HepG2 (cell line): ENCODE measurements around the gene NME7. TPM values are rescaled to one million over a fixed set of nuclear protein-coding genes. Genes with fewer than 3 reads are reported as not detected.

Experiments used
- ATAC-seq: fragments of 200-7000 bp; cut with Tn5 transposase; 3 replicates; pipeline ENCODE4 v1.9.1; 2020; ENCODE audit warnings: mild to moderate bottlenecking, moderate library complexity
- BruUV-seq: library from RNA; stranded (reverse); fragments of 400-500 nt; replicated peaks from 2 replicates; lab custom pipeline; 2021; lab: Mats Ljungman, UMichigan
- CTCF ChIA-PET: fragments of 300-600 bp; formaldehyde crosslinking; extraction: SDS; loops from one replicate; lab custom pipeline; 2021; ENCODE audit warnings: low total read pairs, inconsistent platforms, low intra/inter-chr PET ratio; lab: Yijun Ruan, JAX
- POLR2A ChIA-PET: fragments of 350-600 bp; sonication (Branson Sonifier 250); formaldehyde crosslinking; loops from one replicate; lab custom pipeline; 2020; ENCODE audit warnings: antibody characterized with exemption, inconsistent platforms; lab: Yijun Ruan, JAX
- DNase-seq: peaks from one replicate; pipeline ENCODE4 v3.0.0-alpha.2; 2015; ENCODE audit warnings: low spot score
- FAIRE-seq: peaks from 3 replicates; lab custom pipeline; 2011; peaks lifted over from hg19 to GRCh38; lab: Jason Lieb, UNC
- H2AFZ ChIP-seq: one replicate; pipeline ENCODE4 v1.6.1; 2011; ENCODE audit warnings: low read length, inconsistent platforms
- H3K27ac ChIP-seq: fragments of 300-600 bp; 3 replicates; pipeline ENCODE4 v1.8.0; 2011; ENCODE audit warnings: mixed run types, mild to moderate bottlenecking, mixed read lengths, low read length, inconsistent platforms; ENCODE audit not compliant: insufficient read depth; ENCODE audit errors: extremely low read length
- H3K27me3 ChIP-seq, 2 experiments: fragments of 200-600 bp in 1 of 2; 2 replicates in 1 of 2; 3 replicates in 1 of 2; pipeline versions ENCODE4 v1.6.0 to v1.8.0; 2011; ENCODE audit warnings: low read length in 2 of 2, mild to moderate bottlenecking in 2 of 2, moderate library complexity in 2 of 2, inconsistent platforms in 1 of 2; ENCODE audit not compliant: insufficient read depth in 2 of 2, control insufficient read depth in 1 of 2
- H3K36me3 ChIP-seq, 2 experiments: fragments of 200-600 bp in 1 of 2; replicated peaks in 1 of 2; 2 replicates in 1 of 2; 3 replicates in 1 of 2; pipeline versions ENCODE4 v1.5.1 to v1.8.0; 2011; ENCODE audit warnings: low read length in 2 of 2, inconsistent platforms in 1 of 2; ENCODE audit not compliant: insufficient read depth in 2 of 2, control insufficient read depth in 1 of 2
- H3K4me1 ChIP-seq: 2 replicates; pipeline ENCODE4 v1.5.1; 2012; ENCODE audit warnings: low read length, inconsistent platforms; ENCODE audit not compliant: insufficient read depth
- H3K4me2 ChIP-seq: 2 replicates; pipeline ENCODE4 v1.6.0; 2011; ENCODE audit warnings: low read depth, low read length, inconsistent platforms
- H3K4me3 ChIP-seq, 3 experiments: fragments of 200-600 bp in 1 of 3; sonication (generic), shearing (Covaris generic) in 1 of 3; replicated peaks in 1 of 3; 2 replicates each; pipeline ENCODE4 v1.5.1; 2011 to 2016; ENCODE audit warnings: low read length in 3 of 3, inconsistent platforms in 2 of 3, low read depth in 2 of 3, mild to moderate bottlenecking in 2 of 3, control low read depth in 1 of 3, mixed read lengths in 1 of 3; ENCODE audit not compliant: insufficient read depth in 1 of 3
- H3K79me2 ChIP-seq: one replicate; pipeline ENCODE4 v1.6.1; 2011; ENCODE audit warnings: low read length, inconsistent platforms; ENCODE audit not compliant: insufficient read depth
- H3K9ac ChIP-seq: 2 replicates; pipeline ENCODE4 v1.6.0; 2011; ENCODE audit warnings: mild to moderate bottlenecking, low read depth, low read length, inconsistent platforms; ENCODE audit not compliant: insufficient read depth
- H3K9me3 ChIP-seq: 2 replicates; pipeline ENCODE4 v1.5.1; 2012; ENCODE audit warnings: mild to moderate bottlenecking, low read length
- H4K20me1 ChIP-seq: 2 replicates; pipeline ENCODE4 v1.6.0; 2011; ENCODE audit warnings: inconsistent platforms, mild to moderate bottlenecking, low read length, moderate library complexity; ENCODE audit not compliant: insufficient read depth
- CTCF ChIP-seq: sonication (generic); formaldehyde crosslinking; IDR thresholded peaks from 2 replicates; pipeline ENCODE4 v1.5.0; 2020; ENCODE audit warnings: mild to moderate bottlenecking, missing genetic modification reagents, moderate library complexity
- EP300 ChIP-seq, 3 experiments: sonication (generic) in 1 of 3; formaldehyde crosslinking in 1 of 3; IDR thresholded peaks; 2 replicates each; pipeline versions ENCODE4 v1.5.1 to v1.6.1; 2011 to 2020; ENCODE audit warnings: low read depth in 2 of 3, low read length in 2 of 3, borderline replicate concordance in 1 of 3, improper control_type of control experiment in 1 of 3, mild to moderate bottlenecking in 1 of 3, missing genetic modification reagents in 1 of 3, moderate library complexity in 1 of 3
- HBP1 ChIP-seq: IDR thresholded peaks from 2 replicates; pipeline ENCODE4 v1.6.1; 2016; ENCODE audit warnings: low read depth, control low read depth
- NONO ChIP-seq, 2 experiments: fragments of 450-650 bp in 1 of 2; sonication (generic) in 1 of 2; formaldehyde crosslinking in 1 of 2; IDR thresholded peaks in 1 of 2; conservative IDR thresholded peaks in 1 of 2; 2 replicates each; pipeline versions ENCODE4 v1.6.1 to v1.8.0; 2017 to 2022; ENCODE audit warnings: mild to moderate bottlenecking in 1 of 2, missing genetic modification reagents in 1 of 2, moderate library complexity in 1 of 2
- NR3C1 ChIP-seq: sonication (generic); formaldehyde crosslinking; IDR thresholded peaks from 2 replicates; pipeline ENCODE4 v1.4.0; 2020; ENCODE audit warnings: missing genetic modification reagents
- NRL ChIP-seq: sonication (generic); formaldehyde crosslinking; IDR thresholded peaks from 2 replicates; pipeline ENCODE4 v1.5.0; 2020; ENCODE audit warnings: missing genetic modification reagents, mild to moderate bottlenecking, moderate library complexity, borderline replicate concordance
- POLR2A ChIP-seq, 2 experiments: IDR thresholded peaks; 2 replicates each; pipeline ENCODE4 v1.6.1; 2011; ENCODE audit warnings: low read depth in 2 of 2, low read length in 2 of 2, mild to moderate bottlenecking in 1 of 2, moderate library complexity in 1 of 2; ENCODE audit not compliant: insufficient read depth in 1 of 2
- STAG1 ChIP-seq: sonication (generic); formaldehyde crosslinking; IDR thresholded peaks from 2 replicates; pipeline ENCODE4 v1.4.0; 2020; ENCODE audit warnings: missing genetic modification reagents
- ZSCAN25 ChIP-seq: sonication (generic); formaldehyde crosslinking; IDR thresholded peaks from 2 replicates; pipeline ENCODE4 v1.8.0; 2022; ENCODE audit warnings: mild to moderate bottlenecking, missing genetic modification reagents
- WGBS: methylation state at CpG from one replicate; pipeline ENCODE4 v1.1.6; 2017; ENCODE audit warnings: low lambda C conversion rate; 5-methylcytosine and 5-hydroxymethylcytosine counted together
- in situ Hi-C: cut with HindIII; loops from 2 replicates; pipeline ENCODE4 v1.10.0; 2017; ENCODE audit warnings: low pct_unique_long_range_greater_than_20kb; ENCODE audit not compliant: extremely low pct_ligation_motif_present
- intact Hi-C: fragments of 100-400 bp; cut with micrococcal nuclease; formaldehyde crosslinking; loops from one replicate; pipeline ENCODE4 v1.10.0; 2022; ENCODE audit not compliant: unreplicated experiment
- polyA plus RNA-seq, 8 experiments: library from polyadenylated mRNA; depleted of rRNA in 3 of 8; stranded (reverse) in 7 of 8; unstranded in 1 of 8; fragments of >200 nt; fragmentation: Illumina TruSeq in 4 of 8; extraction: Trizol in 4 of 8; gene quantifications; 2 replicates each; pipeline versions ENCODE4 v1.2.1 to v1.2.3, GENCODE V29; 2011 to 2016; ENCODE audit warnings: low read depth in 4 of 8, missing spikeins in 1 of 8, mixed read lengths in 1 of 8; ENCODE audit not compliant: insufficient read depth in 1 of 8
- total RNA-seq, 5 experiments: library from RNA; depleted of rRNA; stranded (reverse); fragments of >200 nt; fragmentation: Illumina TruSeq; extraction: Trizol; gene quantifications; 2 replicates each; pipeline ENCODE4 v1.2.3, GENCODE V29; 2016; ENCODE audit warnings: low read depth in 1 of 5
- TF ChIP-seq, protein P1 (sequence below): sonication (generic); formaldehyde crosslinking; IDR thresholded peaks from 2 replicates; pipeline ENCODE4 v1.4.0; 2020; ENCODE audit warnings: mild to moderate bottlenecking, missing genetic modification reagents

The NME7 gene
- total and polyA plus RNA-seq, 2 of the 13 experiments (the other 11 are each of a cell fraction or from before 2014, with no cell fraction given): 9.4 to 22.5 TPM

GRCh38 chr1:169193191-169193850 lies 174.3 kb downstream of the NME7 start:
- 0 out of 2 replicates have a peak, but pooled peaks cover 3% of the 10 kb centered on the region for H3K9me3 ChIP-seq
- in situ Hi-C loops (no loop called here), intact Hi-C loops (no loop called here)
- H3K27ac ChIP-seq: no peak overlapping the region
- H3K36me3 ChIP-seq: no peaks in the 10 kb centered on the region
- DNase-seq (no peak), FAIRE-seq (no peak), ATAC-seq (no peak)
- H3K4me1 ChIP-seq: peaks cover 3% of the 10 kb centered on the region; the same call in 1 of the 2 replicates
- H2AFZ ChIP-seq: no peak overlapping the region
- TF ChIP-seq NONO (IDR thresholded peaks at IDR 0.05): no peak
- no peak for TF ChIP-seq NONO (CRISPR knock-in tag; conservative IDR thresholded peaks at IDR 0.05)
- no peak for TF ChIP-seq EP300 (IDR thresholded peaks at IDR 0.05; ENCODE audit: low read depth in 2 of 2, low read length in 2 of 2)
- no peak for TF ChIP-seq EP300 (CRISPR knock-in tag; IDR thresholded peaks at IDR 0.05; ENCODE audit: borderline replicate concordance)
- TF ChIP-seq CTCF: peak; percentile 14; the same call in 1 of the 2 replicates
- no peak for TF ChIP-seq NRL (CRISPR knock-in tag)
- TF ChIP-seq ZSCAN25: no peak
- TF ChIP-seq POLR2A (IDR thresholded peaks at IDR 0.05; ENCODE audit: insufficient read depth in 1 of 2, low read depth in 2 of 2, low read length in 2 of 2): no peak
- TF ChIP-seq NR3C1: no peak
- peak; percentile 22; the same call in 1 of the 2 replicates for TF ChIP-seq STAG1
- TF ChIP-seq, protein P1, sequence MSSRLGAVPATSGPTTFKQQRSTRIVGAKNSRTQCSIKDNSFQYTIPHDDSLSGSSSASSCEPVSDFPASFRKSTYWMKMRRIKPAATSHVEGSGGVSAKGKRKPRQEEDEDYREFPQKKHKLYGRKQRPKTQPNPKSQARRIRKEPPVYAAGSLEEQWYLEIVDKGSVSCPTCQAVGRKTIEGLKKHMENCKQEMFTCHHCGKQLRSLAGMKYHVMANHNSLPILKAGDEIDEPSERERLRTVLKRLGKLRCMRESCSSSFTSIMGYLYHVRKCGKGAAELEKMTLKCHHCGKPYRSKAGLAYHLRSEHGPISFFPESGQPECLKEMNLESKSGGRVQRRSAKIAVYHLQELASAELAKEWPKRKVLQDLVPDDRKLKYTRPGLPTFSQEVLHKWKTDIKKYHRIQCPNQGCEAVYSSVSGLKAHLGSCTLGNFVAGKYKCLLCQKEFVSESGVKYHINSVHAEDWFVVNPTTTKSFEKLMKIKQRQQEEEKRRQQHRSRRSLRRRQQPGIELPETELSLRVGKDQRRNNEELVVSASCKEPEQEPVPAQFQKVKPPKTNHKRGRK (CRISPR knock-in tag): no peak
- no peak for TF ChIP-seq HBP1 (CRISPR knock-in tag)
- WGBS: 82% methylated on average over 4 of the region's 4 CpGs
- BruUV-seq: no TSS peak
- H4K20me1 ChIP-seq: no peaks in the 10 kb centered on the region
- ChIA-PET CTCF (no interaction called here), POLR2A (no interaction called here)
- H3K4me2 ChIP-seq: no peak overlapping the region
- H3K4me3 ChIP-seq: no peak overlapping the region
- H3K9ac ChIP-seq: no peak overlapping the region
- H3K27me3 ChIP-seq: no peaks in the 10 kb centered on the region; a peak in 1 of 5 replicates
- H3K79me2 ChIP-seq: no peaks in the 10 kb centered on the region
